GM18519 (cell line): ENCODE results near the gene TOMM20.

ENCODE experiments used
- ATAC-seq: cut with Tn5 transposase; IDR thresholded peaks from one replicate; pipeline ENCODE4 v1.9.1; 2021; ENCODE audit warnings: mild to moderate bottlenecking, moderate library complexity; ENCODE audit not compliant: unreplicated experiment, low FRiP score

Gene TOMM20

DNA sequence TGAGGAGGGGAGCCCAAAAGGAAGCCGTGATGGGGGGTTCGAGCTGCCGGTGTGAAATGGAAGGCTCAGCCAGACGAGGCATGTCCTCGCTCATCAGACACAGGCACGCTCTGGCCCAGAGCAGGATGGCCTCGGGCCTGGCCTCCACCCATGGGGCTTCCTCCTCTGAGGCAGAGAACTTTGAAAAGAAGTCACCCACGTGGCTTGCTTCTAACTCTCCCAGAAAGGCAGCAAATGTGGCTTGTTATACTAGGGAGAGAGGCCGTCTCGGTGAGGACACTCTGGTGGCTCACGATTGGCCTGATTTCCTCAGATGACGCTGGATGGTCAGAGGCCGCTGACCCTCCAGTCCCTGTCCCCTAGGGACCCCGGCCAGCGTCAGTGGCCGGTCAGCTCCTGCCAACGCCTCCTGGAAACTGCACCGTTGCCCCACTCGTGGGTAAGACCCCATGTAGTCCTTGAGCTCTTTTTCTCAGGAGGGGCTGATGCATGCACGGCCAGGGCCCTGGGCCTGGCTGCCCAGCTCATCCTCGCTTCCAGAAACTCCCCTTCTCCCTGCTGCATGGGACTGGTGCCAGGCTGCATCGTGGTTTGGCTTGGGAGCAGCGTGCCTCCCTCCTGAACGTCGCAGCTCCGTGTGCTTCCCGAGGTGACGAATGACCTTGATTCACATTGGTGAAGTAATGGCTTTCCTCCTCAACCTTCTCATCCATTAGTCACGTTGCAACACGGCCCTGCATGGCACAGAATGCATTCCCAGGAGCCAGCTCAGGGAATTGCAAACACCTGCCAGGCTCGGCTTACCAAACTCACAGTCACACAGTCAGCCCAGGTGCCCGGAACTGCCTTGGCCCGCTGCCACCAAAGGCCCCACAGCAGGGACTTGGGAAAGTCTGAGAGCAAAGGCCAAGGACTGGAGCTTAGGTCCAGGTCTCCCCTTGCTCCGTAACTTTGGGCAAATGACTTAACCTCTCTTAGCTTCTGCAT is 58.8 kb downstream of the TOMM20 start:
- ATAC-seq, result no peak

DNA sequence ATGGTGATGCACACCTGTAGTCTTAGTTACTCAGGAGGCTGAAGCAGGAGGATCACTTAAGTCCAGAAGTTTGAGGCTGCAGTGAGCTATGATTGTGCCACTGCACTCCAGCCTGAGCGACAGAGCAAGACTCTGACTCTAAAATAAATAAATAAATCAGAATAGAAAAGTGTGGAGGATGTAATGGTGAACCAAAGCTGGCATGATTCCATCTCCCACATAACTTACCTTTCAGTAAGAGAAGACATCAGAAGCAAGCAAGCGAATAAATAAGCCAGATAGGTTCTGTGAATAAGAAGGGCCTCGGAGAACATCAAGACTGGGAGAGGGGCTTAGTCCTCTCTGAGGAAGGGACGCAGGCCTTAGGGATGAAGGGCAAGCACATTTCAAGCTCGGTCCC is 59.5 kb downstream of the TOMM20 start:
- no peak for ATAC-seq

DNA sequence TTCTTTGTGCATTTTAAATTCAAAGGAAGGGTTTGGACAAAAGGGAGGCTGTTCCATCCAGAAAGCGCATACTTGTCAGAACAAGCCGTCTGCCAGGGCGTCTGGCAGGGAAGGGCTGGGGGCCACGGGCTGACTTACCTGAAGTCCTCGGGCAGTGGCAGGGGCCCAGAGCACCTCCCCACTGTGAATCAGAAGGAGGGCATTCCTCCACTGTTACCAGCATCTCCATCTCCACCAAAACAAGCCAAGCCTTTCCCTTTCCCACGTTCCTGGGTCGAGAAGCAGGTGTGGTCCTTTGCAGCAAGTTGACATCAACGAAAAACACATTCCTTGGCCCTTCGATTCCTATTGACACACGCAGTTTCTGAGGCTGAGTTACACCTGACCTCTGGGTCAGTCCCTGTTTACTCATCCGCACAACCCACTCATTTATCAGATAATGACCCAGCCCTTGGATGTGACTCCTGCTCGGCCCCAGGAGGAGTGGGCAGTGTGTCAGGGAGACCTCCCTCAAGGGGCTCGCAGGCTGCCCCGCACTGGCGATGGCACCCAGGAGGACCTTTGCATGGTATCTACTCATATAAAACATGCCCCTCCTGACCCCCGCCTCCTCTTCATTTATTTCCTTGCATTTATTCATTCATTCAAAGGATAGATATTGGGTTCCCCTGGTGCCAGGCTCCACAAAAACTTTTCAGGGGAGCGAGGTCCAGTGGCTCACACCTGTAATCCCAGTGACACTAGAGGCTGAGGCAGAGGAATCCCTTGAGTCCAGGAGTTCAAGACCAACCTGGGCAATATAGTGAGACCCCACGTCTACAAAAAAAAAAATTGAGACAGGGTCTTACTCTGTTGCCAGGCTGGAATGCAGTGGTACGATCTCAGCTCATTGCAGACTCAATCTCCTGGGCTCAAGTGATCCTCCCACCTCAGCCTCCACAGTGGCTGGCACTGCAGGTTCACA is 60.2 kb downstream of the TOMM20 start:
- no peak for ATAC-seq

DNA sequence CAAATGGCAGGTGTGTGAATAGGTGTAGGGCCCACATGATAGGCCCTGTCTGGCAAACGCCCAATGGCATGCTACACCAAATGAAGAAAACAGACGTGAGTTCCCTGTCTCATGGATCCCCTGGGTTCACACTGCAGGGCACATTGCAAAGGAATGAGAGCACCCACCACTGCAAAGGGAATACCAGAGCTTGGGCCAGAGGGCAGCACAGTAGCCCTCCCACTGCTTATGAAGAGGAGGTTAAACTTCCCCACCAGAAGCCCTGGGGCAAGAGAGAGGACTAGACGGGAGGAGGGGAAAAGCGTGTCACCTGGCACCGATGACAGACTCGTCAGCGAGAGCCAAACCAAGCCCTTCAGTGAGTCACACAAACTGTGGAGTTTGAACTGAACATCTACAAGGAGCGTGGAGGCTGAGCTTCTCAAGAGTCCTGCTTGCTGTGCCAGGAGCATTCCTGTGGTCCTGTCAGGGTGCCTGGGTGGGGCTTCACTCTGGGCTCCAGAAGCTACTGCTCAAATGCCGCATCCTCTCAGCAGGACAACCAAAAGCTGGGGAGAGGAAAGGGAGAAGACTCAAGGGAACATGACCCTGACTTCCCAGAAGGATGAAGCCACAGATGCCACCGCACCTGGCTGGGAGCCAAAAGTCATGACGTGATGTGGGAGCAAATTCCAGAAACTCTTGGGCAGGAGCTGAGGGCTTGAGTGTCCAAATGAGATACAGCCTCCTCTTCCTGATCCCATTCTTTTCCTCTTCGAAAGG is 61.1 kb downstream of the TOMM20 start:
- no peak for ATAC-seq

DNA sequence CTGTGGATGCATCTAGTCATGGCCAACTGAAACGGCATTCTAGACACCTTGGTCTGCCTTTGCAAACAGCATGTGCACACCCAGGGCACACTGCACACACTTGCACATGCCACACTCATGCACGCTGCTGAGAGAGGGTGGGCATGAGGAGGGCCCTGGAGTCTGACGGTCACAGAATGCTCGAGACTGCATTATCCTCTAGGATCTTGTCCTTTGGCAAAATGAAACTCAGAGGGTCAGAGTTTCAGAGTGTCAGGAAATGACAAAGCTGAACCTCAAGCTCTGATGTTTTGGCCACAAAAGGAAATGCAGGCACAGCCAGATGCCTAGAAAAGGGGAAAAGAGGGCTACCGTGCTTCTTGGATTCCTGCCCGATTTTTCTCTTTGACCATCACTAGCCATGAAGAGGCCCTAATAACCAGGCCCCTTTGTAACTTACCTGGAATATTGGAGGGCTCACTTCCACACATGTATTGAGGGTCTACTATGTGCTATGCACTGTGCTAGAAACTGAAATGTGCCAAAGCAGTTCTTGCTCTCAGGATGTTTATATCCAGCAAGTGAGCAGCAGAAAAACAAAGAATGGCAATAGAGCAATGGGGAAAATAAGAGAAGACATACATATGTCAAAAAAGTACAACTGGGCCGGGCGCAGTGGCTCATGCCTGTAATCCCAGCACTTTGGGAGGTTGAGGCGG is 65.4 kb downstream of the TOMM20 start:
- ATAC-seq, result no peak

DNA sequence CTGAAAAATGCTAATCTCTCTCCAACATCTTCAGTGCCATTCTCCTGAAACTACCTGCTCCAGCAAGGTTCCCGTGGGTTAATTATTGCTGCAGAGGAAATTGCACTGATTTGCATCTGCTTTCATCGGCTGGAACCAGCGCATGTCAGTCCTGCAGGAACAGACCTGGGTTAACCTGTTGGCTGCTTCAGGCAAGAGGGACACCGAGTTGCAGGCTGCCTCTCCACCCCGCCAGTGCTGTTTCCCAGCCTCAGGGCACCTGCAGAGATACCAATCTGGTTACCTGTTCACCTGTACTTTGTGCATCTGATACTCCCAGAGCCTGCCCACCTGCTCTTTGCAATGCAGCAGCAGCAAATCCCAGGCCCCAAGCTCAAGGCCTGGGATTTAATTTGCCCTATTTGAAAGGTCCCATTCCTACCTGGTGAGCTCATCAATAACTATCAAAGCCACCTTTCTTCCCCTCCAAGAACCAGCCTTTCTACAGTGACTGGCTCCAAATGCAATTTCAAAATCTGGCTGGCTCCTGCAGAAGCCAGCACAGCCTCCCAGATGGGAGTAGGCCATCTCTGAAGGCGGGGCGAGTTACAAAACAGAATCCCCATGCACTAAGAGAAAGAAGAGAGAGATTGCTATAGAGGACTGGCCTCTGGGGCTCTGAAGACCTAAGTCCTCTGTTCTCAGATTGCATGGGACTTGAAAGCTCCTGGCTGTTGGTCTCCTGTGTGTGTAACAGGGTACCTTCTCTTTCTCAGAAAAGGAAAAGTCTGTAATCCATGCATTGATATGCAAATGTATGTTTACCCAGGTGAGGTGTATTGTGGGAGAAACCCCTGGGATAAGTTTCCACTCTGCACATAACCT is 67.8 kb downstream of the TOMM20 start:
- no peak for ATAC-seq
